SK-N-SH (cell line): ENCODE measurements around the gene NRDC. TPM values are rescaled to one million over a fixed set of nuclear protein-coding genes. Genes with fewer than 3 reads are reported as not detected.

Experiments used
- CTCF ChIA-PET: fragments of 300-600, 350-600 bp; formaldehyde crosslinking; extraction: SDS; loops from one replicate; lab custom pipeline; 2021; lab: Yijun Ruan, JAX
- POLR2A ChIA-PET: fragments of 350-600 bp; sonication (Branson Sonifier 250); formaldehyde crosslinking; extraction: SDS; loops from one replicate; lab custom pipeline; 2020; ENCODE audit warnings: antibody characterized with exemption, inconsistent platforms; lab: Yijun Ruan, JAX
- DNase-seq: peaks from one replicate; pipeline ENCODE4 v3.0.0; 2012
- H2AFZ ChIP-seq: fragments of 200-600 bp; sonication (generic); 2 replicates; pipeline ENCODE4 v1.8.1; 2016; ENCODE audit warnings: antibody characterized with exemption, mild to moderate bottlenecking, low read depth
- H3F3A ChIP-seq: fragments of 200-600 bp; sonication (generic); replicated peaks from 2 replicates; pipeline ENCODE3; 2016; ENCODE audit warnings: antibody characterized with exemption, mild to moderate bottlenecking; ENCODE audit not compliant: insufficient read depth
- H3K27ac ChIP-seq, 2 experiments: fragments of 200-500 bp in 1 of 2; fragments of 200-600 bp in 1 of 2; sonication (Bioruptor generic) in 1 of 2; sonication (generic), shearing (Covaris generic) in 1 of 2; 2 replicates each; pipeline versions ENCODE4 v1.5.1 to v1.6.1; 2014 to 2016; ENCODE audit warnings: low read depth in 2 of 2, inconsistent platforms in 1 of 2, low read length in 1 of 2, mild to moderate bottlenecking in 1 of 2, mixed read lengths in 1 of 2
- H3K27me3 ChIP-seq: fragments of 200-600 bp; sonication (generic), shearing (Covaris generic); 2 replicates; pipeline ENCODE4 v1.6.1; 2016; ENCODE audit warnings: mixed run types; ENCODE audit not compliant: insufficient read depth
- H3K36me3 ChIP-seq, 2 experiments: fragments of 200-500 bp in 1 of 2; fragments of 200-600 bp in 1 of 2; sonication (Bioruptor generic) in 1 of 2; sonication (generic) in 1 of 2; replicated peaks in 1 of 2; 2 replicates each; pipeline versions ENCODE3 to v1.5.1; 2014 to 2016; ENCODE audit warnings: low read length in 1 of 2, mild to moderate bottlenecking in 1 of 2; ENCODE audit not compliant: insufficient read depth in 2 of 2, control insufficient read depth in 1 of 2
- H3K4me1 ChIP-seq, 2 experiments: fragments of 200-500 bp in 1 of 2; fragments of 200-600 bp in 1 of 2; sonication (Bioruptor generic) in 1 of 2; sonication (generic), shearing (Covaris generic) in 1 of 2; 2 replicates each; pipeline versions ENCODE4 v1.5.1 to v1.6.1; 2014 to 2016; ENCODE audit warnings: low read depth in 1 of 2, low read length in 1 of 2, mixed run types in 1 of 2; ENCODE audit not compliant: insufficient read depth in 2 of 2, control insufficient read depth in 1 of 2
- H3K4me2 ChIP-seq: fragments of 200-600 bp; sonication (generic), shearing (Covaris generic); 2 replicates; pipeline ENCODE4 v1.6.1; 2017; ENCODE audit warnings: mixed run types
- H3K4me3 ChIP-seq, 2 experiments: fragments of 200-500 bp in 1 of 2; fragments of 200-600 bp in 1 of 2; sonication (Bioruptor generic) in 1 of 2; sonication (generic), shearing (Covaris generic) in 1 of 2; 2 replicates each; pipeline versions ENCODE4 v1.5.1 to v1.8.1; 2014 to 2016; ENCODE audit warnings: low read depth in 2 of 2, inconsistent platforms in 1 of 2, low read length in 1 of 2, mild to moderate bottlenecking in 1 of 2, mixed read lengths in 1 of 2, moderate library complexity in 1 of 2
- H3K79me2 ChIP-seq: fragments of 200-600 bp; sonication (generic); 2 replicates; pipeline ENCODE4 v1.8.1; 2017; ENCODE audit warnings: mild to moderate bottlenecking; ENCODE audit not compliant: insufficient read depth
- H3K9ac ChIP-seq: fragments of 200-600 bp; sonication (generic); 2 replicates; pipeline ENCODE4 v1.6.1; 2017; ENCODE audit warnings: mixed run types
- H3K9me2 ChIP-seq: fragments of 200-600 bp; sonication (generic); 2 replicates; pipeline ENCODE4 v1.6.1; 2017; ENCODE audit warnings: mixed run types
- H3K9me3 ChIP-seq: fragments of 200-600 bp; sonication (generic); 2 replicates; pipeline ENCODE4 v1.6.1; 2017; ENCODE audit warnings: mixed run types, mild to moderate bottlenecking, moderate library complexity
- H4K20me1 ChIP-seq: fragments of 200-600 bp; sonication (generic); 2 replicates; pipeline ENCODE4 v1.6.1; 2017; ENCODE audit warnings: mild to moderate bottlenecking, mixed run types; ENCODE audit not compliant: insufficient read depth
- CHD2 ChIP-seq: fragments of 150-350 bp; IDR thresholded peaks from 2 replicates; pipeline ENCODE4 v1.6.1; 2018; ENCODE audit warnings: low read length; ENCODE audit not compliant: partially characterized antibody
- ELF1 ChIP-seq: IDR thresholded peaks from 2 replicates; pipeline ENCODE4 v1.4.0; 2012
- EZH2phosphoT487 ChIP-seq: fragments of 200-600 bp; sonication (generic); IDR thresholded peaks from 2 replicates; pipeline ENCODE4 v1.6.1; 2017; ENCODE audit warnings: low read depth, mixed run types, mild to moderate bottlenecking, antibody characterized with exemption, moderate library complexity, borderline replicate concordance
- FOSL2 ChIP-seq: IDR thresholded peaks from 2 replicates; pipeline ENCODE4 v1.4.0; 2012; ENCODE audit warnings: low read depth, mild to moderate bottlenecking, moderate library complexity, borderline replicate concordance
- FOXJ3 ChIP-seq: sonication (generic); formaldehyde crosslinking; IDR thresholded peaks from 2 replicates; pipeline ENCODE4 v1.5.1; 2020; ENCODE audit warnings: mild to moderate bottlenecking, missing genetic modification reagents
- GABPA ChIP-seq: IDR thresholded peaks from 2 replicates; pipeline ENCODE4 v1.4.0; 2012; ENCODE audit warnings: low read depth, mild to moderate bottlenecking
- GATA2 ChIP-seq: sonication (generic); formaldehyde crosslinking; IDR thresholded peaks from 2 replicates; pipeline ENCODE4 v1.5.0; 2020; ENCODE audit warnings: mild to moderate bottlenecking, missing genetic modification reagents
- MXI1 ChIP-seq: IDR thresholded peaks from 2 replicates; pipeline ENCODE4 v1.6.1; 2012; ENCODE audit warnings: mild to moderate bottlenecking, low read depth, low read length, improper control_type of control experiment
- NFIC ChIP-seq: IDR thresholded peaks from 2 replicates; pipeline ENCODE4 v1.4.0; 2012; ENCODE audit warnings: borderline replicate concordance
- POLR2AphosphoS5 ChIP-seq: IDR thresholded peaks from 2 replicates; pipeline ENCODE4 v1.6.1; 2012; ENCODE audit warnings: low read depth, low read length
- RAD21 ChIP-seq: IDR thresholded peaks from 2 replicates; pipeline ENCODE4 v1.6.1; 2012; ENCODE audit warnings: mild to moderate bottlenecking, low read length
- RCOR1 ChIP-seq: fragments of 150-350 bp; IDR thresholded peaks from 2 replicates; pipeline ENCODE4 v1.6.1; 2017; ENCODE audit warnings: antibody characterized with exemption, low read length
- RFX5 ChIP-seq: IDR thresholded peaks from 2 replicates; pipeline ENCODE4 v1.6.1; 2012; ENCODE audit warnings: mild to moderate bottlenecking, improper control_type of control experiment, low read length
- SIN3A ChIP-seq: IDR thresholded peaks from 2 replicates; pipeline ENCODE4 v1.6.1; 2012; ENCODE audit warnings: low read depth, mild to moderate bottlenecking, low read length, moderate library complexity, borderline replicate concordance
- TAF1 ChIP-seq: IDR thresholded peaks from 2 replicates; pipeline ENCODE4 v1.6.1; 2012; ENCODE audit warnings: low read depth, mild to moderate bottlenecking, low read length, moderate library complexity, borderline replicate concordance
- WGBS: methylation state at CpG from one replicate; pipeline ENCODE4 v1.1.6; 2017; ENCODE audit warnings: low lambda C conversion rate; 5-methylcytosine and 5-hydroxymethylcytosine counted together
- polyA plus RNA-seq, 3 experiments: library from polyadenylated mRNA; depleted of rRNA; stranded (reverse); fragments of >200 nt; gene quantifications; 2 replicates each; pipeline ENCODE4 v1.2.3, GENCODE V29; 2012
- TF ChIP-seq, protein P1 (sequence below): IDR thresholded peaks from 2 replicates; pipeline ENCODE4 v1.4.0; 2012; ENCODE audit warnings: low read depth, borderline replicate concordance
- TF ChIP-seq, protein P2 (sequence below): fragments of 150-350 bp; IDR thresholded peaks from 2 replicates; pipeline ENCODE4 v1.6.1; 2016; ENCODE audit warnings: mild to moderate bottlenecking, low read depth, low read length
- TF ChIP-seq, protein P3 (sequence below): fragments of 200-600 bp; sonication (generic); IDR thresholded peaks from 2 replicates; pipeline ENCODE4 v1.6.1; 2017; ENCODE audit warnings: antibody characterized with exemption, mild to moderate bottlenecking, moderate library complexity
- TF ChIP-seq, protein P4 (sequence below): IDR thresholded peaks from 2 replicates; pipeline ENCODE4 v1.6.1; 2012; ENCODE audit warnings: mild to moderate bottlenecking, low read depth, low read length, moderate library complexity

The NRDC gene
- polyA plus RNA-seq, 1 of the 3 experiments (the other 2 are of a cell fraction), result 84.8 TPM

DNA sequence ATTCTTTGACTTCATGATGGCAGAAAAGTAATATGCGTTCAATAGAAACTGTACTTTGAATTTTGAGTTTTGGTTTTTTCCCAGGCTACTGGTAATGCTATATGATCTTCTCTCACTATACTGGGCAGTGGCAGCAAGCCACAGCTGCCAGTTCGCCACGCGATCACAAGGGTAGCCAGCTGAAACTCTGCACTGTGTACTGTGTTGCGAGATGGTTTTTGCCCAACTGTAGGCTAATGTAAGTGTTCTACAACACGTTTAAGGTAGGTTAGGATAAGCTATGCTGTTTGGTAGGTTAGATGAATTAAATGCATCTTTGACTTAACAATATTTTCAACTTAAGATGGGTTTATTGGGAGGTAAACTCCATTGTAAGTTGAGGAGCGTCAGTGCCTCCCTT is 123.1 kb downstream of the NRDC start (continued):
- TF ChIP-seq FOXJ3 (CRISPR knock-in tag) (no peak), SIN3A (no peak), TAF1 (no peak), RFX5 (no peak), RAD21 (no peak), NFIC (no peak)

DNA sequence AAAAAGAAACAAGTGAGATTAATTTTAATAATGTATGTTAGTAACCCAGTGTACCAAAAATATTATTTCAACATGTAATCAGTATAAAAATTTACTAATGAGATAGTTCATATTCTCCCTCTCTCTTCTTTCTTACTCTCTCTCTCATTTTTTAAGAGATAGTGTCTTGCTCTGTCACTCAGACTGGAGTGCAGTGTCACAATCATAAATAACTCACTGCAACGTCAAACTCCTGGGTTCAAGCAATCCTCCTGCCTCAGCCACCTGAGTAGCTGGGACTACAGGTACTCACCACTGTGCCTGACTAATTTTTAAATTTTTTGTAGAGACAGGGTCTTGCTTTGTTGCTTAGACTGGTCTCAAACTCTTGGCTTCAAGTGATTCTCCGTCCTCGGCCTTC is 123.9 kb downstream of the NRDC start:
- TF ChIP-seq, protein P1, sequence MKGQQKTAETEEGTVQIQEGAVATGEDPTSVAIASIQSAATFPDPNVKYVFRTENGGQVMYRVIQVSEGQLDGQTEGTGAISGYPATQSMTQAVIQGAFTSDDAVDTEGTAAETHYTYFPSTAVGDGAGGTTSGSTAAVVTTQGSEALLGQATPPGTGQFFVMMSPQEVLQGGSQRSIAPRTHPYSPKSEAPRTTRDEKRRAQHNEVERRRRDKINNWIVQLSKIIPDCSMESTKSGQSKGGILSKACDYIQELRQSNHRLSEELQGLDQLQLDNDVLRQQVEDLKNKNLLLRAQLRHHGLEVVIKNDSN, result no peak
- TF ChIP-seq GABPA (no peak), NFIC (no peak), CHD2 (no peak), GATA2 (CRISPR knock-in tag) (no peak), SIN3A (no peak), TAF1 (no peak), RCOR1 (no peak), MXI1 (no peak), EZH2phosphoT487 (no peak), POLR2AphosphoS5 (no peak), FOXJ3 (CRISPR knock-in tag) (no peak), ELF1 (no peak), FOSL2 (no peak)
- TF ChIP-seq, protein P2, sequence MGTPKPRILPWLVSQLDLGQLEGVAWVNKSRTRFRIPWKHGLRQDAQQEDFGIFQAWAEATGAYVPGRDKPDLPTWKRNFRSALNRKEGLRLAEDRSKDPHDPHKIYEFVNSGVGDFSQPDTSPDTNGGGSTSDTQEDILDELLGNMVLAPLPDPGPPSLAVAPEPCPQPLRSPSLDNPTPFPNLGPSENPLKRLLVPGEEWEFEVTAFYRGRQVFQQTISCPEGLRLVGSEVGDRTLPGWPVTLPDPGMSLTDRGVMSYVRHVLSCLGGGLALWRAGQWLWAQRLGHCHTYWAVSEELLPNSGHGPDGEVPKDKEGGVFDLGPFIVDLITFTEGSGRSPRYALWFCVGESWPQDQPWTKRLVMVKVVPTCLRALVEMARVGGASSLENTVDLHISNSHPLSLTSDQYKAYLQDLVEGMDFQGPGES, result no peak
- TF ChIP-seq, protein P3, sequence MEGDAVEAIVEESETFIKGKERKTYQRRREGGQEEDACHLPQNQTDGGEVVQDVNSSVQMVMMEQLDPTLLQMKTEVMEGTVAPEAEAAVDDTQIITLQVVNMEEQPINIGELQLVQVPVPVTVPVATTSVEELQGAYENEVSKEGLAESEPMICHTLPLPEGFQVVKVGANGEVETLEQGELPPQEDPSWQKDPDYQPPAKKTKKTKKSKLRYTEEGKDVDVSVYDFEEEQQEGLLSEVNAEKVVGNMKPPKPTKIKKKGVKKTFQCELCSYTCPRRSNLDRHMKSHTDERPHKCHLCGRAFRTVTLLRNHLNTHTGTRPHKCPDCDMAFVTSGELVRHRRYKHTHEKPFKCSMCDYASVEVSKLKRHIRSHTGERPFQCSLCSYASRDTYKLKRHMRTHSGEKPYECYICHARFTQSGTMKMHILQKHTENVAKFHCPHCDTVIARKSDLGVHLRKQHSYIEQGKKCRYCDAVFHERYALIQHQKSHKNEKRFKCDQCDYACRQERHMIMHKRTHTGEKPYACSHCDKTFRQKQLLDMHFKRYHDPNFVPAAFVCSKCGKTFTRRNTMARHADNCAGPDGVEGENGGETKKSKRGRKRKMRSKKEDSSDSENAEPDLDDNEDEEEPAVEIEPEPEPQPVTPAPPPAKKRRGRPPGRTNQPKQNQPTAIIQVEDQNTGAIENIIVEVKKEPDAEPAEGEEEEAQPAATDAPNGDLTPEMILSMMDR, result no peak
- TF ChIP-seq, protein P4, sequence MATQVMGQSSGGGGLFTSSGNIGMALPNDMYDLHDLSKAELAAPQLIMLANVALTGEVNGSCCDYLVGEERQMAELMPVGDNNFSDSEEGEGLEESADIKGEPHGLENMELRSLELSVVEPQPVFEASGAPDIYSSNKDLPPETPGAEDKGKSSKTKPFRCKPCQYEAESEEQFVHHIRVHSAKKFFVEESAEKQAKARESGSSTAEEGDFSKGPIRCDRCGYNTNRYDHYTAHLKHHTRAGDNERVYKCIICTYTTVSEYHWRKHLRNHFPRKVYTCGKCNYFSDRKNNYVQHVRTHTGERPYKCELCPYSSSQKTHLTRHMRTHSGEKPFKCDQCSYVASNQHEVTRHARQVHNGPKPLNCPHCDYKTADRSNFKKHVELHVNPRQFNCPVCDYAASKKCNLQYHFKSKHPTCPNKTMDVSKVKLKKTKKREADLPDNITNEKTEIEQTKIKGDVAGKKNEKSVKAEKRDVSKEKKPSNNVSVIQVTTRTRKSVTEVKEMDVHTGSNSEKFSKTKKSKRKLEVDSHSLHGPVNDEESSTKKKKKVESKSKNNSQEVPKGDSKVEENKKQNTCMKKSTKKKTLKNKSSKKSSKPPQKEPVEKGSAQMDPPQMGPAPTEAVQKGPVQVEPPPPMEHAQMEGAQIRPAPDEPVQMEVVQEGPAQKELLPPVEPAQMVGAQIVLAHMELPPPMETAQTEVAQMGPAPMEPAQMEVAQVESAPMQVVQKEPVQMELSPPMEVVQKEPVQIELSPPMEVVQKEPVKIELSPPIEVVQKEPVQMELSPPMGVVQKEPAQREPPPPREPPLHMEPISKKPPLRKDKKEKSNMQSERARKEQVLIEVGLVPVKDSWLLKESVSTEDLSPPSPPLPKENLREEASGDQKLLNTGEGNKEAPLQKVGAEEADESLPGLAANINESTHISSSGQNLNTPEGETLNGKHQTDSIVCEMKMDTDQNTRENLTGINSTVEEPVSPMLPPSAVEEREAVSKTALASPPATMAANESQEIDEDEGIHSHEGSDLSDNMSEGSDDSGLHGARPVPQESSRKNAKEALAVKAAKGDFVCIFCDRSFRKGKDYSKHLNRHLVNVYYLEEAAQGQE, result no peak
- H3K9ac ChIP-seq, result no peak overlapping the region
- H3K79me2 ChIP-seq, result peaks cover 27% of the 10 kb centered on the region
- WGBS, result 97% methylated on average over 3 of the region's 3 CpGs
- no peak overlapping the region for H2AFZ ChIP-seq
- peaks cover 23% of the 10 kb centered on the region for H3F3A ChIP-seq
- H3K27me3 ChIP-seq, result no peaks in the 10 kb centered on the region
- peaks cover 28 to 66% of the 10 kb centered on the region in 2 experiments for H3K36me3 ChIP-seq
- H3K27ac ChIP-seq, result no peak overlapping the region
- H3K4me3 ChIP-seq, result no peak overlapping the region
- ChIA-PET POLR2A (no interaction called here), CTCF (interaction anchor here (1.8 kb wide), 1 partner anchor 15 kb away, joined by 8 read pairs; no protein-coding TSS in a partner anchor)
- DNase-seq, result no peak
- H3K9me3 ChIP-seq, result no peaks in the 10 kb centered on the region
- H3K4me2 ChIP-seq, result no peak overlapping the region
- peaks cover 0 to 9% of the 10 kb centered on the region in 2 experiments; a peak in 2 of 4 replicates for H3K4me1 ChIP-seq
- no peaks in the 10 kb centered on the region for H3K9me2 ChIP-seq
- no peaks in the 10 kb centered on the region for H4K20me1 ChIP-seq
